Measurements from ENCODE around the gene LY6G6F.

DNA sequence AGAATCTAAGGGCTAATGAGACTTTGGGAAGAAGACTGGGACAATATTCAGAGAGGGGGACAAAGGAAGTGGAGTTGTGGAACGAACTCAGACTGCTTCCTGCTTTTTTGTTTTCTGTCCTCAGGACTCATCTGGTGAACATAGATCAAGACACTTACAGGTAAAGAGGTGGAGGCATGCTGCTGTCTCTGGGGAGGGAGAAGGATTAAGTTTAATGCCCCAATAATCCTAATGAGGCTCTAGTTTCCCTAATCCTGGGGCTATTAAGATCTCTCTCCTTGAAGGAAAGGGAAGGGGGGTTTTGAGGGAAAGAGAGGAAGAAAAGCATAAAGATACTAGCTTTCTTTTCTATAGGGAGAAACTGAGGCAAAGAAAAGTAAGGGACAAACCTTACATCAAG is 37.8 kb downstream of the LY6G6F start:
- TF ChIP-seq, protein P1, sequence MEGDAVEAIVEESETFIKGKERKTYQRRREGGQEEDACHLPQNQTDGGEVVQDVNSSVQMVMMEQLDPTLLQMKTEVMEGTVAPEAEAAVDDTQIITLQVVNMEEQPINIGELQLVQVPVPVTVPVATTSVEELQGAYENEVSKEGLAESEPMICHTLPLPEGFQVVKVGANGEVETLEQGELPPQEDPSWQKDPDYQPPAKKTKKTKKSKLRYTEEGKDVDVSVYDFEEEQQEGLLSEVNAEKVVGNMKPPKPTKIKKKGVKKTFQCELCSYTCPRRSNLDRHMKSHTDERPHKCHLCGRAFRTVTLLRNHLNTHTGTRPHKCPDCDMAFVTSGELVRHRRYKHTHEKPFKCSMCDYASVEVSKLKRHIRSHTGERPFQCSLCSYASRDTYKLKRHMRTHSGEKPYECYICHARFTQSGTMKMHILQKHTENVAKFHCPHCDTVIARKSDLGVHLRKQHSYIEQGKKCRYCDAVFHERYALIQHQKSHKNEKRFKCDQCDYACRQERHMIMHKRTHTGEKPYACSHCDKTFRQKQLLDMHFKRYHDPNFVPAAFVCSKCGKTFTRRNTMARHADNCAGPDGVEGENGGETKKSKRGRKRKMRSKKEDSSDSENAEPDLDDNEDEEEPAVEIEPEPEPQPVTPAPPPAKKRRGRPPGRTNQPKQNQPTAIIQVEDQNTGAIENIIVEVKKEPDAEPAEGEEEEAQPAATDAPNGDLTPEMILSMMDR (conservative IDR thresholded peaks at IDR 0.05; ENCODE audit: low read depth in 2 of 2), result no peak
- TF ChIP-seq, protein P2, sequence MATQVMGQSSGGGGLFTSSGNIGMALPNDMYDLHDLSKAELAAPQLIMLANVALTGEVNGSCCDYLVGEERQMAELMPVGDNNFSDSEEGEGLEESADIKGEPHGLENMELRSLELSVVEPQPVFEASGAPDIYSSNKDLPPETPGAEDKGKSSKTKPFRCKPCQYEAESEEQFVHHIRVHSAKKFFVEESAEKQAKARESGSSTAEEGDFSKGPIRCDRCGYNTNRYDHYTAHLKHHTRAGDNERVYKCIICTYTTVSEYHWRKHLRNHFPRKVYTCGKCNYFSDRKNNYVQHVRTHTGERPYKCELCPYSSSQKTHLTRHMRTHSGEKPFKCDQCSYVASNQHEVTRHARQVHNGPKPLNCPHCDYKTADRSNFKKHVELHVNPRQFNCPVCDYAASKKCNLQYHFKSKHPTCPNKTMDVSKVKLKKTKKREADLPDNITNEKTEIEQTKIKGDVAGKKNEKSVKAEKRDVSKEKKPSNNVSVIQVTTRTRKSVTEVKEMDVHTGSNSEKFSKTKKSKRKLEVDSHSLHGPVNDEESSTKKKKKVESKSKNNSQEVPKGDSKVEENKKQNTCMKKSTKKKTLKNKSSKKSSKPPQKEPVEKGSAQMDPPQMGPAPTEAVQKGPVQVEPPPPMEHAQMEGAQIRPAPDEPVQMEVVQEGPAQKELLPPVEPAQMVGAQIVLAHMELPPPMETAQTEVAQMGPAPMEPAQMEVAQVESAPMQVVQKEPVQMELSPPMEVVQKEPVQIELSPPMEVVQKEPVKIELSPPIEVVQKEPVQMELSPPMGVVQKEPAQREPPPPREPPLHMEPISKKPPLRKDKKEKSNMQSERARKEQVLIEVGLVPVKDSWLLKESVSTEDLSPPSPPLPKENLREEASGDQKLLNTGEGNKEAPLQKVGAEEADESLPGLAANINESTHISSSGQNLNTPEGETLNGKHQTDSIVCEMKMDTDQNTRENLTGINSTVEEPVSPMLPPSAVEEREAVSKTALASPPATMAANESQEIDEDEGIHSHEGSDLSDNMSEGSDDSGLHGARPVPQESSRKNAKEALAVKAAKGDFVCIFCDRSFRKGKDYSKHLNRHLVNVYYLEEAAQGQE (IDR thresholded peaks at IDR 0.05; ENCODE audit: unreplicated experiment), result no peak
- TF ChIP-seq POLR2AphosphoS5 (IDR thresholded peaks at IDR 0.05; ENCODE audit: low read depth) (no peak), JUNB (IDR thresholded peaks at IDR 0.05; ENCODE audit: unreplicated experiment) (no peak), EZH2phosphoT487 (IDR thresholded peaks at IDR 0.05; ENCODE audit: unreplicated experiment) (no peak), EZH2 (IDR thresholded peaks at IDR 0.05; ENCODE audit: low read depth, unreplicated experiment) (no peak), CREB1 (CRISPR knock-in tag; IDR thresholded peaks at IDR 0.05; ENCODE audit: low read depth) (no peak), NANOG (IDR thresholded peaks at IDR 0.05; ENCODE audit: borderline replicate concordance) (no peak), ZNF331 (CRISPR knock-in tag; IDR thresholded peaks at IDR 0.05; ENCODE audit: low read depth) (no peak), STAT1 (IDR thresholded peaks at IDR 0.05; ENCODE audit: unreplicated experiment) (no peak)
- TF ChIP-seq, protein P3, sequence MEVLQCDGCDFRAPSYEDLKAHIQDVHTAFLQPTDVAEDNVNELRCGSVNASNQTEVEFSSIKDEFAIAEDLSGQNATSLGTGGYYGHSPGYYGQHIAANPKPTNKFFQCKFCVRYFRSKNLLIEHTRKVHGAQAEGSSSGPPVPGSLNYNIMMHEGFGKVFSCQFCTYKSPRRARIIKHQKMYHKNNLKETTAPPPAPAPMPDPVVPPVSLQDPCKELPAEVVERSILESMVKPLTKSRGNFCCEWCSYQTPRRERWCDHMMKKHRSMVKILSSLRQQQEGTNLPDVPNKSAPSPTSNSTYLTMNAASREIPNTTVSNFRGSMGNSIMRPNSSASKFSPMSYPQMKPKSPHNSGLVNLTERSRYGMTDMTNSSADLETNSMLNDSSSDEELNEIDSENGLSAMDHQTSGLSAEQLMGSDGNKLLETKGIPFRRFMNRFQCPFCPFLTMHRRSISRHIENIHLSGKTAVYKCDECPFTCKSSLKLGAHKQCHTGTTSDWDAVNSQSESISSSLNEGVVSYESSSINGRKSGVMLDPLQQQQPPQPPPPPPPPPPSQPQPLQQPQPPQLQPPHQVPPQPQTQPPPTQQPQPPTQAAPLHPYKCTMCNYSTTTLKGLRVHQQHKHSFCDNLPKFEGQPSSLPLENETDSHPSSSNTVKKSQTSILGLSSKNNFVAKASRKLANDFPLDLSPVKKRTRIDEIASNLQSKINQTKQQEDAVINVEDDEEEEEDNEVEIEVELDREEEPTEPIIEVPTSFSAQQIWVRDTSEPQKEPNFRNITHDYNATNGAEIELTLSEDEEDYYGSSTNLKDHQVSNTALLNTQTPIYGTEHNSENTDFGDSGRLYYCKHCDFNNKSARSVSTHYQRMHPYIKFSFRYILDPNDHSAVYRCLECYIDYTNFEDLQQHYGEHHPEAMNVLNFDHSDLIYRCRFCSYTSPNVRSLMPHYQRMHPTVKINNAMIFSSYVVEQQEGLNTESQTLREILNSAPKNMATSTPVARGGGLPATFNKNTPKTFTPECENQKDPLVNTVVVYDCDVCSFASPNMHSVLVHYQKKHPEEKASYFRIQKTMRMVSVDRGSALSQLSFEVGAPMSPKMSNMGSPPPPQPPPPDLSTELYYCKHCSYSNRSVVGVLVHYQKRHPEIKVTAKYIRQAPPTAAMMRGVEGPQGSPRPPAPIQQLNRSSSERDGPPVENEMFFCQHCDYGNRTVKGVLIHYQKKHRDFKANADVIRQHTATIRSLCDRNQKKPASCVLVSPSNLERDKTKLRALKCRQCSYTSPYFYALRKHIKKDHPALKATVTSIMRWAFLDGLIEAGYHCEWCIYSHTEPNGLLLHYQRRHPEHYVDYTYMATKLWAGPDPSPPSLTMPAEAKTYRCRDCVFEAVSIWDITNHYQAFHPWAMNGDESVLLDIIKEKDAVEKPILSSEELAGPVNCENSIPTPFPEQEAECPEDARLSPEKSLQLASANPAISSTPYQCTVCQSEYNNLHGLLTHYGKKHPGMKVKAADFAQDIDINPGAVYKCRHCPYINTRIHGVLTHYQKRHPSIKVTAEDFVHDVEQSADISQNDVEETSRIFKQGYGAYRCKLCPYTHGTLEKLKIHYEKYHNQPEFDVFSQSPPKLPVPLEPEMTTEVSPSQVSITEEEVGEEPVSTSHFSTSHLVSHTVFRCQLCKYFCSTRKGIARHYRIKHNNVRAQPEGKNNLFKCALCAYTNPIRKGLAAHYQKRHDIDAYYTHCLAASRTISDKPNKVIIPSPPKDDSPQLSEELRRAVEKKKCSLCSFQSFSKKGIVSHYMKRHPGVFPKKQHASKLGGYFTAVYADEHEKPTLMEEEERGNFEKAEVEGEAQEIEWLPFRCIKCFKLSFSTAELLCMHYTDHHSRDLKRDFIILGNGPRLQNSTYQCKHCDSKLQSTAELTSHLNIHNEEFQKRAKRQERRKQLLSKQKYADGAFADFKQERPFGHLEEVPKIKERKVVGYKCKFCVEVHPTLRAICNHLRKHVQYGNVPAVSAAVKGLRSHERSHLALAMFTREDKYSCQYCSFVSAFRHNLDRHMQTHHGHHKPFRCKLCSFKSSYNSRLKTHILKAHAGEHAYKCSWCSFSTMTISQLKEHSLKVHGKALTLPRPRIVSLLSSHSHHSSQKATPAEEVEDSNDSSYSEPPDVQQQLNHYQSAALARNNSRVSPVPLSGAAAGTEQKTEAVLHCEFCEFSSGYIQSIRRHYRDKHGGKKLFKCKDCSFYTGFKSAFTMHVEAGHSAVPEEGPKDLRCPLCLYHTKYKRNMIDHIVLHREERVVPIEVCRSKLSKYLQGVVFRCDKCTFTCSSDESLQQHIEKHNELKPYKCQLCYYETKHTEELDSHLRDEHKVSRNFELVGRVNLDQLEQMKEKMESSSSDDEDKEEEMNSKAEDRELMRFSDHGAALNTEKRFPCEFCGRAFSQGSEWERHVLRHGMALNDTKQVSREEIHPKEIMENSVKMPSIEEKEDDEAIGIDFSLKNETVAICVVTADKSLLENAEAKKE (CRISPR knock-in tag; IDR thresholded peaks at IDR 0.05), result no peak
- TF ChIP-seq, protein P4, sequence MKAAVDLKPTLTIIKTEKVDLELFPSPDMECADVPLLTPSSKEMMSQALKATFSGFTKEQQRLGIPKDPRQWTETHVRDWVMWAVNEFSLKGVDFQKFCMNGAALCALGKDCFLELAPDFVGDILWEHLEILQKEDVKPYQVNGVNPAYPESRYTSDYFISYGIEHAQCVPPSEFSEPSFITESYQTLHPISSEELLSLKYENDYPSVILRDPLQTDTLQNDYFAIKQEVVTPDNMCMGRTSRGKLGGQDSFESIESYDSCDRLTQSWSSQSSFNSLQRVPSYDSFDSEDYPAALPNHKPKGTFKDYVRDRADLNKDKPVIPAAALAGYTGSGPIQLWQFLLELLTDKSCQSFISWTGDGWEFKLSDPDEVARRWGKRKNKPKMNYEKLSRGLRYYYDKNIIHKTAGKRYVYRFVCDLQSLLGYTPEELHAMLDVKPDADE (IDR thresholded peaks at IDR 0.05), result no peak
